GM21390 (cell line): ENCODE results near the gene ARID1B.
A peak's percentile ranks its signal among the peaks of the same experiment; 100 is the strongest.

Experiments used
- ATAC-seq: cut with Tn5 transposase; IDR thresholded peaks from one replicate; pipeline ENCODE4 v1.9.1; 2021; ENCODE audit not compliant: unreplicated experiment

Gene ARID1B

DNA sequence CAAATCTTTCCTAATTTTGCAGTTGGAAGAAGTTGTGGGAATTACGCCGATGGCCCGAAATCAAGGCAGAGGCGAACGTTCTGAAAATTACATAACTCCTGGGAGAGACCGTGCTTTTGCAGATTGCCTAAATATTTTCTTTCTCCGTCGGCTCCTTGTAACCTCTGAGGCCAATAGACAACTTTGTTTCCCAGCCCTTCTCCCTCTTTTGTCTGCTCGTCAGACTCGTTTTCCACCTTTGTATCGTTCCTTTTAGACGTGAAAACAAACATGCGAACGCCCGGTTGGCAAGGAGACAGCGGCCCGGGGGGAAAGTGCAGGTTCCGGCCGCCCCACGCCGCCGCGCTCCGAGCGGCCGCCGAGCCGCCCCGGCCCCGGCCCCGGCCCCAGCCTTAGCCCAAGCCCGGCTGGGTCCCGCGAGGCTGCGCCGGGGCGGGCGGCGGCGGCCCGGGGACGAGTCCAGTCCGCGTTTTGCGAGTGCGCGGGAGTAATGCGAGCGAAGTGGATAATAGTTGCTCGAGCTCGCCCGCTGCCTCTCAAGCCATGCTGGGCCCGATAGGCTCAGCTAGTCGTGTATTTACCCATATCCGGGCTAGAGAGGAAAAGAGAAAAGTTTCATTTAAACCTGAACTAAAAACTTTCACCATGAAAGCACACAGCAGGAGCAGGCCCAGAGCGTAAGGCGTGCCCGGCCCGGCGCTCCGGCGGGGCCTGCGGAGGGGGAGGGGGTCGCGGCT, at the start of gene ARID1B:
Gene ARID1B, plus strand, starts transcription at position 539 of the 737 bp plus-strand sequence. CDS start 303 bp downstream, outside the sequence.
- peak; percentile 43 for ATAC-seq

DNA sequence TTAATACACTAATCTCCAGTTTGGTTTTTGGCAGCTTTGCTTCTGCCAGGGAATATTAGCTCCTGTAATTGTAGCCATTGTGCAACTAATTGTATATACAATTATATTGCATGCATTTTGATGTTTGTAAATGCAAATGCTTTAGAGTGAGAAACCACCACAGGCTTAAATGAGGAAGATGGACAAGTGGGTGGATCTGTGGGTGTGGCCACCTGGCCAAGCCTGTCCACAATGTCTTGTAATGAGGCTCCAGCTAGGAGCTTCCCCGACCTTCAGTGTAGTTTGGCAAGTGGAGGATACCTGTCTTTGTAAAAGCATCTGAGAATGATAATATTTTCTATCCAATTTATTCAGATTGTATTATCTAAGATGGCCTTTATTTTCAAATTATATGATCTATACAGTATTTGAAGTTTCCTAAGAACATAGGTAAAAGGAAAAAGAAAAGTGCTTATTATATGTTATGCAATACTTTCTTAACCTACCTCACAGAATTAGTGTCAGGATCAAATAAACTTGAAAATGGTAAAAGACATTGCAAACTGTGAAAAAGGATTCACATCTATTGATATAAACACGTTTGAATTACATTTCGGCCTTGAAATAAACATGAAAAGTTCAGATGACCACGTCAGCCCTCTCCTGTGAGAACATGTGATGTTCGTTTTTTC, 49.3 kb upstream of the ARID1B start:
- no peak for ATAC-seq

DNA sequence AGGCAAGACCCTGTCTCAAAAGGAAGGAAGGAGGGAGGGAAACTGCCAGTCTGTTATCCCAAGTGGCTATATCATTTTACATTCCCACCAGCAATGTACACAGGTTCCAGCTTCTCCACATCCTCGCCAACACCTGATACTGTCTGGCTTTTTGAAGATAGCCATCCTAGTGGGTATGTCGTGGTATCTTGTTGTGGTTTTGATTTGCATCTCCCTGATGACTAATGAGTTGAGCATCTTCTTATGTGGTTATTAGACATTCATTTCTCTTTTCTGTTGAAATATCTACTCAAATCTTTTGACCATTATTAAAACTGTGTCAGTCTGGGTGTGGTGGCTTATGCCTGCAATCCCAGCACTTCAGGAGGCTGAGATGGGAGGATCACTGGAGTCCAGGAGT, 47.9 kb upstream of the ARID1B start:
- peak; percentile 52 for ATAC-seq

DNA sequence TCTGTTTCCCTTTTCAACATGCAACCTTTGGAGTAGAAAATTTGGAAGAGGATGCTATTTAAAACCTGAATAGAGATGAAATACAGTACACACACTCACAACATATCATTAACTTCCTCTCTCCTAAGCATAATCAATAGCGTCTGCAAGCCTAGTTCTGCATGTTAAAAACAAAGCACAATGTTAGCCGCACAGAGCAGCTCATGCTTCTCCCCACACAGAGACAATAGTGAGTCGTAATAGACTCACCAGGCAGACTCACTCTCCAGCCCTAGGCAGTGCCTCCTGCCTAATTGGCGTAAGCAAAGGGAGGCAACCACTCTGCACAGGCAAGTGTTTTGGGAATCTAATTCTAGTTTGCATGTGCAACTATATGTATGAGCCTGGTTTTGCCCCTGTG, 45.8 kb upstream of the ARID1B start:
- no peak for ATAC-seq

DNA sequence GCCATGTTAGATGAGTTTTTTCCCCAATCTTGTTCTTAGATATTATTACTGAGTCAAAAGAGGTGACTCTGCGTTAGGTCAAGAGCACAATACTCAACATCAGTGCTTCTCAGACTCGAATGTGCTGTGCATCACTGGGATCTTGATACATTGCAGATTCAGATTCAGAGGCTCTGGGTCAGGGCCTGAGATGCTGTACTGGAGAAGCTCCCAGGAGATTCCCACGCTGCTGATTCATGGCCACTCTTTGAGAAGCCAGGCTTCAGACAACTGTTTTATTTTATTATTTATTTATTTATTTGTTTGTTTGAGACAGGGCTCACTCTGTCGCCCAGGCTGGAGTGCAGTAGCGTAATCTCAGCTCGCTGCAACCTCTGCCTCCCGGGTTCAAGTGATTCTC, 41.4 kb upstream of the ARID1B start:
- no peak for ATAC-seq

DNA sequence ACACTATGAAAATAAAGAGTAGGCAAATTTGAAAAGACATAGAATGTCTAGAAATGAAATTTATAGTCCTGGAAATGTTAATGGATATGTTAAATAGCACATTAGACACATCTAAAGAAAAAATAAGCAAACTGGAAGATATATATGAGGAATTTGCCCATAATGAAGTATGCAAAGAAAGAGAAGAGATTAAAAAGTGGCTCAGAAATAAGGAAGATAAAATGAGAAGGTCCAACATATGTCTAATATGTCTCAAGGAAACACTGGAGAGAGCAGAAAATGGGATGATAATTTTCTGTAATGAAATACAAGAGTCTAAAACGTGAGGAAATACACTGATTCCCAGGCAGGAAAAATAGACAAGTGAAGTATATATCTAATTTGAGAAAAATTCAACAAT, 36.6 kb upstream of the ARID1B start:
- ATAC-seq = no peak

DNA sequence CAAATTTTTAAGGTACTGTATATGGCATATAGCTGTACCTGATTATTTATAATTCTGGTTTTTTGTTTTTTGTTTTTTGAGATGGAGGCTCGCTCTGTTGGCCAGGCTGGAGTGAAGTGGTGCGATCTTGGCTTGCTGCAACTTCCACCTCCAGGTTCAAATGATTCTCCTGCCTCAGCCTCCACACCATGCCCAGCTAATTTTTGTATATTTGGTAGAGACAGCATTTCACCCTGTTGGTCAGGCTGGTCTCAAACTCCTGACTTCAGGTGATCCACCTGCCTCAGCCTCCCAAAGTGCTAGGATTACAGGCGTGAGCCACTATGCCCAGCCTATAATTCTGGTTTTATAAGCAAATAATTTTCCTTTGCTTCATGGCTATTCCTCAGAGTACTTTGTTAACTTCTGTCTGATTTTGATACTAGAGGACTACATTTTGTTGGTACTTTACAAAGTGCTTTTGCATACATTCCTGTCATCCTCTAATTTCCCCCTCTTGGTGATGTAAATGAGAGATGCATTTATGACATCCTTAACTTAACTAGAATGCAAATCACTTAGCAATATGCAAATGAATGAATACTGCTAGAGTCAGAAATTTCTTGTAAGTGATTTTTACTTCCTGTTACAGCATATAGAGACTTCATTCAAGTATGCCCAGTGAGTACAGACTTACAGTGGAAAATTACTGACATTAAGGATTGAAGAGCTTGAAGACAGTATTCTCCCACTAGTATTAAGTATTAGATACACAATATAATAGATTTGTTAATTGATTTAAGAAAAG, 35.7 kb upstream of the ARID1B start:
- ATAC-seq = no peak

DNA sequence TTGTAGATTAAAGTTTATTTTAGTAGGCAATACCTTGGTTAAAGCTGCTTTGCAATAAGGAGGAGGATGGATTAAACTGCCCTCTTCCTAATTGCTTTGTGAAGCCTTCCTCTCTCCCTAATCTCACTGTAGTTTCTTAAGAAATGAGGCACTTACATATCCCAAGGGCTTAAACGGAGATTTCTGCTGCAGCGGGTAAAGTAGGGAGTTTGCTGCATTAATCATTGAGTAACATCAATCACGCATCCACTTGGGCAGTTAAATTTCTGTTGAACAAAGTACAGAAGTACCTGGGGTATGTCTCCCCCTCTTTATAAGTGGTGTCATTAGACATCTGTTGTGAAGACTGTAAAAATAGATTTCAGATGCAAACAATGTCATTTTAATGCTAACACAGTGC, 29.5 kb upstream of the ARID1B start:
- ATAC-seq = no peak

DNA sequence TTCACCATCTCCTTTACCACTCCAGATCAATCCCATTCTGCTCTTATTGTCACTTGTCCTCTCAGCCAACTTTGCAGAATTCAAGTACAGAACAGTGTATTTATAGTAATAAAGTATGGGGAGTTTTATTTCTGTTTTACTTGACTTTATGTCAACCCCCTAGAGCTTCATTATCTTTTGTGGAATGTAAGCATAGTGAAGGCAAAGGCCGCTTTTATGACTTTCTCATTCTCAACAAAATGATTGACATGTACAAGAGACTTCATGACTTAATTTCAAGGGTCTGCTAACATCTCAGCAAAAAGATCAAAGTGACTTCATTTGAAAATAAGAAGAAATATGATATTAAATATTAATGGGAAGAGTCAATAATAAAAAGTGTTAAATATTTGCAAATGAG, 28.7 kb upstream of the ARID1B start:
- no peak for ATAC-seq

DNA sequence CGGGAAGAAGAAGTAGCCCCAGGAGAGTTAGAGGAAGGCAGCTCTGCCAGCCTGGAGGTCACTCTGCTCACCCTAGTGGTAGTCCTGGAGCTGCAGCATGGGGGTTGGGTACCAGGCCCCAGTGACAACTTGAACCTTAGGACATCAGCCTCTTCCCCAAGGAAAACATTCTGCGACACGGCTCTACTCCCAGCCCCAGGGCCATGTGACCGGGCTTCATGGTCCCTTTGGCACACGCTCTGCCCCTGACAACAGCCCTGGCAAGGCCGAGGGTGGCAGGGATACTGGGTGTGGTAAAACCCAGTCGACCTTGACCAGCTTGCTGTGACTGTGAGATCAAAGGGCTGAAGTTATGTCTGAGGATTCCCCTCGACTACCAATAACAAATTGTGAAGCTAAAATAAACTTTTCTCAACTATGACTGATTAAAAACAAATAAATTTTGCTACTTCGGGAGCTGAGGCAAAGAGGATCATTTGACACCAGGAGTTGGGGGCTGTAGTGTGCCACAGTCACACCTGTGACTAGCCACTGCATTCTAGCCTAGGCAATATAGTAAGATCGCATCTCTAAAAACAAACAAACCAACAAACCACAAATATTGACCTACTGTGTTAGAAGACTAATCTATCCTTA, 24.4 kb upstream of the ARID1B start:
- ATAC-seq = peak; percentile 60

DNA sequence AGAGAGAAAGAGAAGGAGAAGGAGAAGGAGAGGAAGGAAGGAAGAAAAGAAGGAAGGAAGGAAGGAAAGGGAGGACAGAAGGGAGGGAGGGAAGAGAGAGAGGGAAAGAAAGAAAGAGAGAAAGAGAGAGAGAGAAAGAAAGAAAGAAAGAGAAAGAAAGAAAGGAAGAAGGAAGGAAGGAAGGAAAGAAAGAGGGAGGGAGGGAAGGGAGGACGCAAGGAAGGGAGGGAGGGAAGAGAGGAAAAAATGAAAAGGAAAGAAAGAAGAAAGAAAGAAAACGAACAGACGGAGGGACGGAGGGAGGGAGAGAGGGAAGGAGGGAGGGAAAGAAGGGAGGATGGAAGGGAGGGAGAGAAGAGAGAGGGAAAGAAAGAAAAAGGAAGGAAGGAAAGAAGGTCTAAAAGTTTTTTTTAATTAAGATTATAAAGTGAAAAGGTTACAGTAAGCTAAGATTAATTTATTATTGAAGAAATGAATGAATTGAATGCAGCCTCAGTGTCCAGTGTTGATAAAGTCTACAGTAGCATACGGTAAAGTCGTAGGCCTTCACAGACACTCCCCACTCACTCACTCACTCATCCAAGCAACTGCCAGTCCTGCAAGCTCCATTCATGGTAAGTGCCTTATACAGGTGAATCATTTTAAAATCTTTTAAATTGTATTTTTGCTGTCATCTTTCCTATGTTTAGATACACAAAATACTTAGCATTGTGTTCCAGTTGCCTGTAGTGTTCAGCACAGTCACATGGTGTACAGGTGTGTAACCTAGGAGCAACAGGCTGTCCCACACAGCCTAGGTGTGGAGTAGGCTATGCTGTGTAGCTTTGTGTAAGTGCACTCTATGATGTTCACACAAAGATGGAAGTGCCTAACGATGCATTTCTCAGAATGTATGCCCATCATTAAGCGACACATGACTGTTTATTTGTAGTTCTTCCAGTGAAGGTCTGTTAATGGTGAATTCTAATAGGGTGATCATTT, 20.3 kb upstream of the ARID1B start:
- no peak for ATAC-seq

DNA sequence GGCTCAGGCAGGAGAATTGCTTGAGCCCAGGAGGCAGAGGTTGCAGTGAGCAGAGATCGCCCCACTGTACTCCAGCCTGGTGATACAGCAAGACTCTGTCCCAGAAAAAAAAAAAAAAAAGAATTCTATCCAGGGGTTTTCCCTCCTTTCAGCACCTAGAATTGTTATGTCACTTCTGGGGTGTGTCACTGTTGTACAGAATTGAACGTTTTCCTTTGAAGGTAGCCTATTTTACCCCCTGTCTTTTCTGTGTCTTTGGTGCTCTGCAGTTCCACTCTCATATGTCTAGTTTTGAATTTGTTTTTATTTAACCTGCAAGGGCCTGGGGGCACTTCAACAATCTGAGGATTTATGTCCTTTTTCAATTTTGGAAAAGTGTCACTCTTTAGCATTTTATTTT, 19.3 kb upstream of the ARID1B start:
- ATAC-seq = no peak

DNA sequence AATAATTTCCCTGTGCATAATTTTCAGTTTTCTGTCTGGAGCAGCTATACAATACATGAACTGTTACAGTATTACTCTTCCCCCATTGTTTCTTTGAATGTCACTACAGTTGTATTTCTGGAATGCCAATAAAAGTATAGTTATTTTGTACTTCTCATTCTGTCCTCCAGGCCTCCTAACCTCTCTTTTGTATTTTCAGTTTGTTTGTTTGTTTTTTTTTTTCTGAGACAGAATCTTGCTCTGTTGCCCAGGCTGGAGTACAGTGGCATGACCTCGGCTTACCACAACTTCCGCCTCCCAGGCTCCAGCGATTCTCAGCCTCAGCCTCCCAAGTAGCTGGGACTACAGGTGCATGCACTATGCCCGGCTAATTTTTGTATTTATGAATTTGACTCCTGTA, 16.8 kb upstream of the ARID1B start:
- no peak for ATAC-seq

DNA sequence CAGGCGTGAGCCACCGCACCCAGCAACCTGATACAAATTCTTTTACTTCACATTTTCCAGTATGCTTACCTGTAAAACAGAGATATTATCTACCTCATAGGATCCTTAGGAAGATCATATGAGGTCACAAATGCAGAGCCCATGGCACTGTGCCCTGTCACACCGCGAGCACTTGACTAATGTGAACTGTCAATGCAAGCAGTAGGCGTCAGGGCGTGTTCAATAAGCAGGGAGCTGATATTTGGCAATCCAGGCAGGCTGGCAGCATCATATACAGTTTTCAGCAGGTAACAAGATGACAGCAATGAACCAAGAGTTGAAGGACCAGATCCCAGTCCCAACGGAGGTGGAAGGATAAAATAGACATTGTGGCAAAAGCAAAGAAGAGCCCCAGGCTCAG, 14.6 kb upstream of the ARID1B start:
- ATAC-seq = no peak

DNA sequence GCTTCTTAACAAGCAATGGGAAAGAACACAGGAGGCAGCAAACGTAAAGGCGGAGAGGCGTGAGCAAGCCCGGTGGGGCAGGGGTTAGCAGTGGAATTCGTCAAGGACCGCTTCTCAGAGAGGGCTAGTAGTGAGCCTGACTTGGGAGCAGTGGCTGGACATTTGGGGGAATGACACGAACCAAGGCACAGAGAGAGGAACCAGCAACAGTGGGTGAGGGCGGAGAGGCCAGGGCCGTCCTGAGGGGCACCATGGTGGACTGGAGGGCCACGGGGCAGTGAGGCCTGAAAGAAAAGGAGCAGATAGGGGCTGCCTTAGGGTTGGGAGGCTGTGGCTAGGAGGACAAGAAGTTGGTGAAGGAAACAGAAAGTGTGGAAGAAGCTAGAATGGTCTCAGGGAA, 12.1 kb upstream of the ARID1B start:
- ATAC-seq = no peak

DNA sequence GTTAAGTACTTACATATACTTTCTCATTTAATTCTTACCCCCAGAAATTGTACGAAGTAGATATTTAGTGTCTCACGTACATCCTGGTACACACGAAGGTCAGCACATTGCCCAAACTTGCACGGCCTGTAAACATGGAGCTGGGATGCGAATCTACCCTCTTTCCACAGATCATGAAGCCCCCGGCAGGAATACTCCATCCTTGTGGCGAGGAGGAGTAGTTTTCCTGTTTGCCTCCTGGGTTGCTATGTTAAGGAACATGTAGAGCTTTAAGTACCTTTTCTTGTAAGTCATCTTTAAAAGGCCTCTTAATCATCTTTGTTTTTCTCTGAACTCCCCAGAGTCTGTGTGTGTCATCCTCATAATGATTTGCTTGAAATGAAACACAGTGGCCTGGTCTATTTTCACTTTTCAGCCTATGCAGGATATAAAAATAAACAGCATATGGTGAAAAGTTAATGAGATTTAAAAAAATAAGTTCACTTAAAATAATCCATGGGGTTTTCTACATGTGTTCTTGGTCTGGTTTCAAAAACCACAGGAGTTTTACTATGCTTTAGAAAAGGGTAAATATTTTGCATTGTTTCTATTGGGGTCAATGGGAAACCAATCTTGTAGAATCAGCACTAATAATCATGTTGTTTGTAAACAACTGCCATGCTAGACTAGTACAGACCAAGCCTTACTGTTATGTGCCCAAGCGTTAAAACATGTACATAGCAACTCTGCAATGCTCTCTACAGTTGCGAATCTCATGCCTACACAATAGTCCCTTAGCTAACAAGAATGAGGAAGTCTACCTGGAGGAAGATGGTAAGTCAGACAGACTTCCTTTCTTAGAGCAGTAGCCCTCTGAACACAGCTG, 9.3 kb upstream of the ARID1B start:
- peak; percentile 90 for ATAC-seq

DNA sequence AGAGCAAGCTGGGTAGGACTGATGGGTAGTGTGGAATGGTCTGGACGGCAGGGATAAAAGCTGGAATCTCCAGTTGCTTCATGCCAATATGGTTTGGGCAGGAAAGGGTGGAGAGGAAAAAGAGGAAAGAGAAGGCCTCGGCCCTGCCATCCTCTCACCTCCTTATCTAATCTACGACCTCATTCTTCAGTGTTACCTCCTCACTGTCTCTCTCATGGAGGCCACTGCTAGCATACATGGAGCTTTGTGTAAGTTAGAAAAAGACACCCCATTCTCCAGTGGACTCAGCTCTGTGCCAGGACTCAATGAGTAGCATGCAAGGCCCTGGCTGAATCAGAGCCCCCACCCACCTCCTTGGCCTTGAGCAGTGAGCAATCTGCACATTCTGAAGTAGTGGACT, 6.1 kb upstream of the ARID1B start:
- no peak for ATAC-seq

DNA sequence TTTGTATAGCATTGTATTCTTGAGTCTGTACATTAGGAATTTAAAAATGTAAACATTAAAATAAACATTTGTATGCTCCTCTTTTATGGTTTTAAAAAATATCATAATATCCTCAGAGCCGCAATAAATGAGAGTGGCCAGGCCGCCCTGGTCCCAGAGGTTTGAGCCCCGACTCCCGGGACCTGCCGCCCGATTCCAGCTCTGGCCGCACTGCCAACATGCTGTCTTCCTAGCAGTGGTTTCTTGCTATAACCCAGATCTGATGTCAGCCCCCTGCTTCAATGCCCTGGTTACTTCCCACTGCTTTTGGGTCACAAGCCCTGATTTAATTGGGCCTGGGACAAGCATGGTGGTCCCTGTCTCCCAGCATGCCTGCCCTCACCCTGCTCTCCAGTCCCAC, 5.4 kb upstream of the ARID1B start:
- ATAC-seq = no peak

DNA sequence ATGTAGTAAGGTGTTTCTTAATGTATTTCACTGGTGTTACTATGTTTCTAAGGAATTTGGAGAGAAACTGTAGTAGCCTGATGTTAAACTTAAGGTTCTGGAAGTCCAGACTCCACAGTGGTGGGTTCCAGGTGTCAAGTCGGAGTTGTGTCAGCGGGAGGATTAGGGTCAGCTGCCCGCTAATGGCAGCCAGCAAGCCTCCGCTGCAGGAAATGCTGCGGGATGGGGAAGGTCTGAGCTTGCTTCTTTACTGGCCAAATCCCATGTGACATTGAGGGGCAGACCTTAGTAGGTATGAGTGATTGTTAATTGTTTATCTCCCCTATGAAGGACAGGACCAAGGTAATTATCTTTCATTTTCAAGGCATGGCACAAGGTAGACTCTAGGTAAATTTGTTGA, 3.7 kb upstream of the ARID1B start:
- no peak for ATAC-seq
